GM12878 (cell line): ENCODE results near the gene FETUB. TPM values are rescaled to one million over a fixed set of nuclear protein-coding genes. Genes with fewer than 3 reads are reported as not detected.

Experiments
- ATAC-seq: fragments of 200-7000 bp; cut with Tn5 transposase; 3 replicates; pipeline ENCODE4 v1.9.1; 2020; ENCODE audit warnings: mild to moderate bottlenecking, moderate library complexity
- BruUV-seq: library from RNA; stranded (reverse); fragments of 400-500 nt; replicated peaks from 2 replicates; lab custom pipeline; 2021; lab: Mats Ljungman, UMichigan
- CTCF ChIA-PET: fragments of 300-600 bp; sonication (Branson Sonifier 250); formaldehyde crosslinking; extraction: SDS; loops from one replicate; lab custom pipeline; 2021; ENCODE audit warnings: inconsistent platforms; lab: Yijun Ruan, JAX
- POLR2A ChIA-PET: fragments of 350-600 bp; formaldehyde crosslinking; extraction: SDS; loops from one replicate; lab custom pipeline; 2021; ENCODE audit warnings: inconsistent platforms; lab: Charles Lee
- RAD21 ChIA-PET: fragments of 300-600 bp; sonication (Branson Sonifier 250); formaldehyde crosslinking; loops from one replicate; lab custom pipeline; 2023; ENCODE audit warnings: antibody characterized with exemption; ENCODE audit not compliant: unreplicated experiment; lab: Charles Lee
- SMC1A ChIA-PET: fragments of 300-600 bp; sonication (Branson Sonifier 250); formaldehyde crosslinking; loops from one replicate; lab custom pipeline; 2023; ENCODE audit not compliant: unreplicated experiment, uncharacterized antibody; lab: Charles Lee
- DNase-seq: peaks from one replicate; pipeline ENCODE4 v3.0.0-alpha.2; 2011; ENCODE audit warnings: low read depth, low spot score
- FAIRE-seq: peaks from 3 replicates; lab custom pipeline; 2011; peaks lifted over from hg19 to GRCh38; lab: Jason Lieb, UNC
- H2AFZ ChIP-seq: 2 replicates; pipeline ENCODE4 v1.6.0; 2011; ENCODE audit warnings: low read depth, low read length, control low read depth; ENCODE audit not compliant: control insufficient read depth
- H3K27ac ChIP-seq: 2 replicates; pipeline ENCODE4 v1.5.1; 2011; ENCODE audit warnings: control low read depth; ENCODE audit not compliant: control insufficient read depth, insufficient read depth
- H3K27me3 ChIP-seq, 2 experiments: replicated peaks in 1 of 2; 2 replicates each; pipeline versions ENCODE4 v1.6.0 to v1.6.1; 2011; ENCODE audit warnings: low read length in 1 of 2; ENCODE audit not compliant: control insufficient read depth in 2 of 2, insufficient read depth in 2 of 2
- H3K36me3 ChIP-seq, 2 experiments: 2 replicates each; pipeline ENCODE4 v1.5.1; 2011; ENCODE audit warnings: low read length in 1 of 2; ENCODE audit not compliant: control insufficient read depth in 2 of 2, insufficient read depth in 2 of 2
- H3K4me1 ChIP-seq: 2 replicates; pipeline ENCODE4 v1.6.1; 2011; ENCODE audit warnings: mild to moderate bottlenecking, low read length, moderate library complexity, mixed read lengths; ENCODE audit not compliant: control insufficient read depth, insufficient read depth
- H3K4me2 ChIP-seq: 2 replicates; pipeline ENCODE4 v1.6.0; 2011; ENCODE audit warnings: control low read depth; ENCODE audit not compliant: control insufficient read depth, insufficient read depth
- H3K4me3 ChIP-seq: fragments of 200-600 bp; sonication (generic); 2 replicates; pipeline ENCODE4 v1.5.1; 2016
- H3K79me2 ChIP-seq: 2 replicates; pipeline ENCODE4 v1.6.0; 2011; ENCODE audit warnings: low read length; ENCODE audit not compliant: control insufficient read depth, insufficient read depth
- H3K9ac ChIP-seq: 2 replicates; pipeline ENCODE4 v1.8.0; 2011; ENCODE audit warnings: low read length, control low read depth, mixed read lengths; ENCODE audit not compliant: control insufficient read depth, insufficient read depth
- H3K9me3 ChIP-seq: replicated peaks from 3 replicates; pipeline ENCODE4 v1.5.1; 2011; ENCODE audit warnings: mild to moderate bottlenecking, low read length; ENCODE audit not compliant: control insufficient read depth, insufficient read depth
- H4K20me1 ChIP-seq: 2 replicates; pipeline ENCODE4 v1.6.0; 2011; ENCODE audit not compliant: control insufficient read depth, insufficient read depth
- BHLHE40 ChIP-seq, 2 experiments: fragments of 450-650 bp in 1 of 2; IDR thresholded peaks; 2 replicates each; pipeline ENCODE4 v1.6.1; 2011 to 2017; ENCODE audit warnings: low read depth in 2 of 2, borderline replicate concordance in 1 of 2, improper control_type of control experiment in 1 of 2, low read length in 1 of 2, mild to moderate bottlenecking in 1 of 2
- BMI1 ChIP-seq: fragments of 450-650 bp; IDR thresholded peaks from 2 replicates; pipeline ENCODE4 v1.6.1; 2016; ENCODE audit warnings: mild to moderate bottlenecking, moderate library complexity, borderline replicate concordance
- CEBPB ChIP-seq, 2 experiments: fragments of 150-350 bp in 1 of 2; IDR thresholded peaks; 2 replicates each; pipeline ENCODE4 v1.6.1; 2012 to 2014; ENCODE audit warnings: low read depth in 2 of 2, low read length in 2 of 2, borderline replicate concordance in 1 of 2, inconsistent platforms in 1 of 2
- CUX1 ChIP-seq: IDR thresholded peaks from 2 replicates; pipeline ENCODE4 v1.6.1; 2012; ENCODE audit warnings: improper control_type of control experiment, low read depth, low read length; ENCODE audit not compliant: insufficient replicate concordance
- DPF2 ChIP-seq: fragments of 450-650 bp; IDR thresholded peaks from 2 replicates; pipeline ENCODE4 v1.6.1; 2017; ENCODE audit warnings: mild to moderate bottlenecking
- E2F8 ChIP-seq: fragments of 450-650 bp; IDR thresholded peaks from 2 replicates; pipeline ENCODE4 v1.6.1; 2018; ENCODE audit warnings: mild to moderate bottlenecking, low read depth, moderate library complexity; ENCODE audit not compliant: partially characterized antibody
- IKZF1 ChIP-seq: fragments of 450-650 bp; conservative IDR thresholded peaks from 2 replicates; pipeline ENCODE4 v1.6.1; 2017; ENCODE audit warnings: antibody characterized with exemption, mild to moderate bottlenecking
- IRF3 ChIP-seq: fragments of 450-650 bp; IDR thresholded peaks from 2 replicates; pipeline ENCODE4 v1.6.1; 2014; ENCODE audit warnings: mild to moderate bottlenecking
- MTA2 ChIP-seq: fragments of 450-650 bp; IDR thresholded peaks from 2 replicates; pipeline ENCODE4 v1.6.1; 2016; ENCODE audit warnings: low read depth, mild to moderate bottlenecking, moderate library complexity
- NR2C1 ChIP-seq: fragments of 450-650 bp; IDR thresholded peaks from 2 replicates; pipeline ENCODE4 v1.6.1; 2017; ENCODE audit warnings: antibody characterized with exemption, mild to moderate bottlenecking, moderate library complexity
- POLR2AphosphoS5 ChIP-seq: IDR thresholded peaks from 2 replicates; pipeline ENCODE4 v1.6.1; 2011; ENCODE audit warnings: mild to moderate bottlenecking, low read length, inconsistent platforms
- POU2F2 ChIP-seq: IDR thresholded peaks from 3 replicates; pipeline ENCODE4 v1.6.1; 2011; ENCODE audit warnings: low read depth, mild to moderate bottlenecking, low read length, borderline replicate concordance
- RUNX3 ChIP-seq: IDR thresholded peaks from 2 replicates; pipeline ENCODE4 v1.6.1; 2012; ENCODE audit warnings: low read length, inconsistent platforms
- STAT1 ChIP-seq: fragments of 450-650 bp; conservative IDR thresholded peaks from 2 replicates; pipeline ENCODE4 v1.6.1; 2014; ENCODE audit warnings: antibody characterized with exemption, mild to moderate bottlenecking
- TCF7 ChIP-seq: IDR thresholded peaks from 2 replicates; pipeline ENCODE4 v1.6.1; 2014; ENCODE audit warnings: antibody characterized with exemption, borderline replicate concordance
- YBX1 ChIP-seq: fragments of 450-650 bp; IDR thresholded peaks from 2 replicates; pipeline ENCODE4 v1.6.1; 2016; ENCODE audit warnings: antibody characterized with exemption
- ZSCAN29 ChIP-seq: fragments of 450-650 bp; IDR thresholded peaks from 2 replicates; pipeline ENCODE4 v1.6.1; 2017; ENCODE audit warnings: mild to moderate bottlenecking, moderate library complexity
- ZZZ3 ChIP-seq: IDR thresholded peaks from 2 replicates; pipeline ENCODE4 v1.6.1; 2011; ENCODE audit warnings: low read depth; ENCODE audit not compliant: control insufficient read depth, insufficient read length
- WGBS: methylation state at CpG from one replicate; pipeline ENCODE4 v1.1.6; 2016; ENCODE audit warnings: low lambda C conversion rate; ENCODE audit not compliant: insufficient replicate concordance, insufficient coverage; ENCODE audit errors: missing lambda C conversion rate; 5-methylcytosine and 5-hydroxymethylcytosine counted together
- in situ Hi-C: fragments of 300-500 bp; cut with MboI; formaldehyde crosslinking; loops from 9 replicates; pipeline ENCODE4 v1.14.3; 2018; ENCODE audit warnings: mixed read lengths
- intact Hi-C: fragments of 100-400 bp; cut with micrococcal nuclease; formaldehyde crosslinking; loops from one replicate; pipeline ENCODE4 v1.14.2; 2022; ENCODE audit not compliant: unreplicated experiment
- polyA plus RNA-seq, 11 experiments: library from polyadenylated mRNA; depleted of rRNA in 4 of 11; unstranded in 6 of 11; stranded (reverse) in 5 of 11; fragments of >200 nt; fragmentation: Nextera tagmentation in 4 of 11; fragmentation: Illumina TruSeq in 1 of 11; extraction: Ambion mirVana in 4 of 11; extraction: Trizol in 1 of 11; gene quantifications; 1 replicate in 1 of 11; 2 replicates in 10 of 11; pipeline versions ENCODE4 v1.2.1 to v1.2.3, GENCODE V29; 2011 to 2016; ENCODE audit warnings: inconsistent platforms in 2 of 11, missing spikeins in 2 of 11, low read depth in 1 of 11
- total RNA-seq, 4 experiments: library from RNA; depleted of rRNA in 3 of 4; stranded (reverse); fragments of >200 nt in 3 of 4; fragmentation: Illumina TruSeq in 1 of 4; extraction: Trizol in 1 of 4; gene quantifications; 2 replicates each; pipeline versions ENCODE4 v1.2.1 to v1.2.3, GENCODE V29; 2013 to 2021

Gene FETUB
- total and polyA plus RNA-seq, 10 of the 15 experiments (the other 5 are each of a cell fraction or from before 2014, with no cell fraction given) = not detected

- Histone ChIP-seq H4K20me1 (no peaks in the 10 kb centered on the region), H3K27me3 (no peaks in the 10 kb centered on the region), H3K36me3 (no peaks in the 10 kb centered on the region), H3K27ac (no peak overlapping the region), H3K9ac (no peak overlapping the region), H3K4me3 (no peak overlapping the region), H3K9me3 (no peaks in the 10 kb centered on the region), H3K4me1 (no peaks in the 10 kb centered on the region), H3K4me2 (no peak overlapping the region), H2AFZ (no peak overlapping the region), H3K79me2 (no peaks in the 10 kb centered on the region)
- WGBS = 44% methylated on average over 2 of the region's 2 CpGs
- intact Hi-C loops = no loop called here
- POLR2A ChIA-PET = no interaction called here
- no TSS peak for BruUV-seq
- no peak for FAIRE-seq
- CTCF ChIA-PET = interaction anchor here (0.7 to 2.8 kb wide), 2 partner anchors 16 to 24 kb away, joined by 3 to 25 read pairs; no protein-coding TSS in a partner anchor
- RAD21 ChIA-PET = no interaction called here
- in situ Hi-C loops = no loop called here
- peak; percentile 36; the same call in 2 of the 3 replicates for ATAC-seq
- no peak for DNase-seq
- SMC1A ChIA-PET = interaction anchor here (0.9 to 2.4 kb wide), 3 partner anchors 15 to 27 kb away, joined by 3 to 6 read pairs (median 3); no protein-coding TSS in a partner anchor
- TF ChIP-seq POLR2AphosphoS5 (no peak), E2F8 (no peak), STAT1 (no peak), MTA2 (no peak), YBX1 (no peak), TCF7 (no peak), IRF3 (no peak), NR2C1 (no peak), POU2F2 (no peak), IKZF1 (no peak), ZZZ3 (no peak), DPF2 (no peak), BHLHE40 (IDR thresholded peaks at IDR 0.05; ENCODE audit: borderline replicate concordance in 1 of 2, low read depth in 2 of 2, low read length in 1 of 2) (no peak), CEBPB (IDR thresholded peaks at IDR 0.05; ENCODE audit: borderline replicate concordance in 1 of 2, low read depth in 2 of 2, low read length in 2 of 2) (no peak), CUX1 (no peak), BMI1 (no peak), ZSCAN29 (no peak), RUNX3 (no peak)
Observed at GRCh38 chr3:186599785-186600166, 40.4 kb upstream of the FETUB start.
